Esophagus squamous epithelium (tissue), 4 donors: ENCODE data around the gene AKNA.

Experiments used
- CTCF ChIP-seq, 6 experiments: fragments of 450-650 bp in 4 of 6; fragments of 200-600 bp in 2 of 6; sonication (generic) in 2 of 6; IDR thresholded peaks; one replicate each; pipeline ENCODE4 v1.5.1; 2016 to 2019; ENCODE audit warnings: antibody characterized with exemption in 6 of 6, mild to moderate bottlenecking in 4 of 6, moderate library complexity in 4 of 6
- POLR2A ChIP-seq, 4 donors: fragments of 450-650 bp; IDR thresholded peaks; one replicate each; pipeline ENCODE4 v1.6.1; 2017; ENCODE audit warnings: antibody characterized with exemption in 4 of 4, mild to moderate bottlenecking in 4 of 4, moderate library complexity in 3 of 4

GRCh38 chr9:114371973-114372917 is 15.5 kb downstream of the AKNA start:
- TF ChIP-seq CTCF (IDR thresholded peaks at IDR 0.05), result no peak
- TF ChIP-seq POLR2A (IDR thresholded peaks at IDR 0.05), result peak in 1 of 4 donors; percentile 54
